Fibroblast of peridontal ligament (primary cell): ENCODE measurements around the gene LITAF.

ENCODE experiments used
- DNase-seq: peaks from one replicate; pipeline ENCODE4 v3.0.0-alpha.2; 2010; ENCODE audit errors: extremely low read depth

LITAF gene

GRCh38 chr16:11551842-11552241, 34.9 kb downstream of the LITAF start:
- no peak for DNase-seq

DNA sequence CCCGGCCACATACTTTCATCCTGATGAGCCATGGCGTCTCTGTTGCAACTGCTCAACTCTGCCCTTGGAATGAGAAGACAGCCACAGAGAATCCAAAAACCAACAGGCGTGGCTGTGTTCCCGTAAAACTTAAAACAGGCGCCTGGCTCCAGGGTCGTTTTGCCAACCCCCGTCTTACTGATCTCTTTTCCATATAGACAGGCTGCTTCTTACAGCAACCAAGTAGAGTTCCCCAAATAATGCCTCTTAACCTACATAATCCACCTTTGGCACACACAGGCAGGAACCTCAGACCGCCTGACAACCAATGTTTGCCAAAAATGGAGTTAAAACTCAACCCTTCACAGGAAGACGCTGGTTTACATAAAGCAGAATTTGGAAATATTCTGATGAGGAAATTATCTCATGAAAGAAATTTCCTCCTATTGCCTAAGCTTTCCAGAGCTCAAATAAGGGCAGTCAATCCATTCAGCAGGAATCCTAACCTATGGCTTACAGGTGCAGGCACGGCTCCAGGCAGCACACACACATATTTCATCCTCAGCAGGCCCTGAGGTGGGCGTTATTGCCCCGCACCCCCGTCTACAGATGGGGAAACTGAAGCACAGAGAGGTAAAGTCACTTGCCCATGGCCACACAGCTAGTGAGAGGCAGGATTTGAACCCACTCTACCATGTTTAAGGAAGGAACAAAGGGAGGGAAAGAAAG, 35.8 kb downstream of the LITAF start:
- DNase-seq: no peak

- DNase-seq: no peak
Measured at GRCh38 chr16:11547118-11547916, 39.4 kb downstream of the LITAF start.

GRCh38 chr16:11546608-11547061, 40.1 kb downstream of the LITAF start:
- peak; percentile 91 for DNase-seq

GRCh38 chr16:11543661-11544393, 42.9 kb downstream of the LITAF start:
- DNase-seq: no peak

- peak; percentile 68 for DNase-seq
Measured at GRCh38 chr16:11542069-11542744, 44.5 kb downstream of the LITAF start.

DNA sequence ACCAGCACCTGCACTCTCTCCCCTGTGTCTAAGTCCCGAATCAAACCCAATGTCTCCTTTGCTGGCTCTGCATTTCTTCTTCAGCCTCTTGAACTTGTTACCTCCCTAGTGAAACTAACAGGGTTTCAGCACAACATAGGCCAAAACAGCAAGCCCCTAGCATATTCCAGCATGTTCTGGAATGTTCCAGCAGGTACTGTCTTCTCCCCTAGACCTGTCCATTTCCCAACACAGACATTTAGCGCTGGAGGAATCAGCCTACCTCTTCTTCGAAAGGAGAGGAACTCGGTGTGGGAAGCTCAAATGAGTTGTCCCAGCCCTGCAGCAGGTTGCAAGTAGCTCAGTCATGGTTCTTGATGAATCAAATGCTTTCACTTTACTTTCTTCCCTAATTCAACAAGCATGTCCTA, 47.1 kb downstream of the LITAF start:
- no peak for DNase-seq

DNA sequence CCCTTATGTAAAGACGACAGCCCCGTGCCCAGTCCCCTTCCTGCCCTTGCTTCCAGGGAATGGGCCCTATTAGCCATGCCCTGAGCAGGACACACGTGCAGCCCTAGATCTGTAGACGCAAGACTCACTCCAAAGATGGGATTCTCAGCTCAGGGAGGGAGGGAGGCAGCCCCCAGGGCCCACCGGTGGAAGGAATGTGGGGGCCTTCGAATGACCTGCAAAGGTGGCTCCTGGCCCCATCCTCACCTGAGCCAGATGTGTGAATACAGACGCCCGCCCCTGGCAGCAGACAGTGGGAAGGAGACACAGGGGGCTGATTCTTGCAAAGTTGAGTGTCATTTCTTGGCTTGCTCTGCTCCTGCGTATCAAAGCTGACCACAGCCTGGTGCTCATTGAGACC, 47.8 kb downstream of the LITAF start:
- no peak for DNase-seq

DNA sequence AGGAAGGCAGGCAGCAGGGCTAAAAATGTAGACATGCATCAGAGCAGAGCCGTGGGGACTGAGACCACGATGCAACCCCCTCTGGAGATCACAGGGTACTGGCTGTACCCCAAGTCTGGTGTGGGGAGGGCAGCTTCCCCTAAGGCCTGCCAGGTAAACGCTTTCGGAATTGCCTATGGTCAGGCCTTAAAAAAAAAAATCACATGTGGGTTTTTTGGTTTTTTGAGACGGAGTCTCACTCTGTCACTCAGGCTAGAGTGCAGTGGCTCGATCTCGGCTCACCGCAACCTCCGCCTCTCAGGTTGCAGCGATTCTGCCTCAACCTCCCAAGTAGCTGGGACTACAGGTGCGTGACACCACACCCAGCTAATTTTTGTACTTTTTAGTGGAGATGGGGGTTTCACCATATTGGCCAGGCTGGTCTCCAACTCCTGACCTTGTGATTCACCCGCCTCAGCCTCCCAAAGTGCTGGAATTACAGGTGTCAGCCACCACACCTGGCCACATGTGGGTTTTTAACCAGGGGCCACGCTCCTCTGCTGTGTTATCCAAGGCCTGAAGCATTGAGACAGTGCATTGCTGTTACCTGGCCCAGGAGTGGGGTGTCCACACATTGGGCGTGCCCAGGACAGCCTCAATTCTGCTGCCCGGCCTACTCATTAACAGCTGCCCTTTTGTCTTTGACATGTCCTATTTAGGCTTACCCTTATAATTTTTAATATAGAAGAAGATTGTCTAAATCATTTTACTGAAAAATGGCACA, 50.4 kb downstream of the LITAF start:
- no peak for DNase-seq

- no peak for DNase-seq
Measured at GRCh38 chr16:11535494-11535893, 51.2 kb downstream of the LITAF start.

DNA sequence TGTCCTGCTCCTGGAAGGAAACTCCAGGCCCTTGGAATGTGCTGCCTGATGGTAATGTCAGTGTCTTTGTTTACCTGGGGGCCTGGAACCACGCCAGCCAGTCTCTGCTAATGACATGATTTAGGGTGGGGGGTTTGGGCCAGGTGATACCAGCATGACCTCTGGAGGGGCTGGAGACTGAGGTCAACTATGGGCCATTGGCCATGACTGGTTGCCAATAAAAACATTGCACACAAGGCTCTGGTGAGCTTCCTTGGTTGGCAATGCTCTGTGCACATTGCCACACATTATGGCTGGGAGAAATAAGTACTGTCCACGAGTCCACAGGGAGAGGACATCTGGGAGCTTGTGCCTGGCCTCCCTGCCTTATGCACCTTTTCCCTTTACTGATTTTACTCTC, 52.5 kb downstream of the LITAF start:
- peak; percentile 31 for DNase-seq

GRCh38 chr16:11533588-11533987, 53.1 kb downstream of the LITAF start:
- no peak for DNase-seq

DNA sequence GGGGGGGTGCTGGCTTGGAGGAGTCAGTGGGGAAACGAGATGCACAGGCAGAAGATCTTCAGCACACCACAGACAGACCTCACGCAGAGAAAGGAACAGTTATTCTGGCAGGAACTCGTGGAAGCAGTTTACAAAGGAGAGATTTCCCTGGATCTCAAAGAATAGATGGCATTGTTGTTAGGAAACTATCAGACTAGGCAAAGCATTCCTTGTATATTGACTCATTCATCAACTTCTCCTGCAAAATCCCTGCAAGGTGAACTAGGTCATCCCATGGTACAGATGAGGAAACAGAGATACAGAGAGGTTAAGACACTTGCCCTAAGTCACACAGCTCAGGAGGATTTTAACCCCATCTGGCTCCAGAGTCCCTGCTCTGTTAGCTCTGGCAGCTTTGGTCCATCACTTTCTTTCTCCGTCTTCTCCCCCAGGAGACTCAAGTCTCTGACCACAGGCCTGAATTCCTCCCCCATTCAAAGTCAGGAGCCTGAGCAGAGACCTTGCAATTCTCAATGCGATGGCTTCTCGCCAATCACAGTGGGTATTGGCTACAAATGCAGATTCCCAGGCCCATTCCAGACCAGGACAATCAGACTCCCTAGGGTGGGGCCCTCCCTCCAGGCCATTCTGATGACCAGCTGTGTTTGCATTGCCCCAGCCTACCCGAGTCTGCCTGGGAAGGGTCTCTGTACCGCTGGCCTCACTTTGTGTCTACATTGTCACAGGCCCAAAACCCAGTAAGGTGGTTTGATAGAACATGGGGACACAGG, 56.4 kb downstream of the LITAF start:
- DNase-seq: no peak

DNA sequence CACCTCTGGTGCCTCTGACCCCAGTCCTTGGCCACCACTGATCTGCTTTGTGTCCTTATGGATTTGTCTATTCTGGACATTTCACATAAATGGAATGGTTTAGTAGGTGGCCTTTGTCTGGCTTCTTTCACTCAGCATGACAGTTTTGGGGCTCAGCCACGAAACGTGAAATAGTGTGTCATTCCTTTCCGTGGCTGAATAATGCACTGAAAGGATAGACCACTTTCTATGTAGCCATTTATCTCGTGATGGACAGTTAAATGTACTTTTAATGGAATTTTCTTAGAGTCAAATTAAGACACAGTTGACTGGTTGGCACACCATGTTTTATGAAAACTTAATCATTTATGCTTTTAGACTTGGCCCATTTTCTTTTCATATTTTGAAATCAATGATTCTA, 57.4 kb downstream of the LITAF start:
- DNase-seq: no peak

DNA sequence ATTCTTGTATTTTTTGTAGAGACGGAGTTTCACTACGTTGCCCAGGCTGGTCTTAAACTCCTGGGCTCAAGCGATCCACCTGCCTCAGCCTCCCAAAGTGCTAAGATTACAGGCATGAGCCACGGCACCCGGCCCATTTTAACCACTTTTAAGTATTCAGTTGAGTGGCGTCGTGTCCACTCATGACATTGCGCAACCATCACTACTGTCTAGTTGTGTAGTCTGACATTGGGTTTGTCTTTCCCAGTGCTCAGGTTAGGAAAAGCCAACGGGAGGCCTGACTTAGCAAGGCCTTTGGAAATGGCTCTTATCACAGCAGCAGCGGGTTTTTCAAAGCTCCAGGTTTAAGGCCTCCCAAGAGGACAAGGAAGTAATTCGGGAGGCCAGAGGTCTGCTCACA, 58.7 kb downstream of the LITAF start:
- no peak for DNase-seq

DNA sequence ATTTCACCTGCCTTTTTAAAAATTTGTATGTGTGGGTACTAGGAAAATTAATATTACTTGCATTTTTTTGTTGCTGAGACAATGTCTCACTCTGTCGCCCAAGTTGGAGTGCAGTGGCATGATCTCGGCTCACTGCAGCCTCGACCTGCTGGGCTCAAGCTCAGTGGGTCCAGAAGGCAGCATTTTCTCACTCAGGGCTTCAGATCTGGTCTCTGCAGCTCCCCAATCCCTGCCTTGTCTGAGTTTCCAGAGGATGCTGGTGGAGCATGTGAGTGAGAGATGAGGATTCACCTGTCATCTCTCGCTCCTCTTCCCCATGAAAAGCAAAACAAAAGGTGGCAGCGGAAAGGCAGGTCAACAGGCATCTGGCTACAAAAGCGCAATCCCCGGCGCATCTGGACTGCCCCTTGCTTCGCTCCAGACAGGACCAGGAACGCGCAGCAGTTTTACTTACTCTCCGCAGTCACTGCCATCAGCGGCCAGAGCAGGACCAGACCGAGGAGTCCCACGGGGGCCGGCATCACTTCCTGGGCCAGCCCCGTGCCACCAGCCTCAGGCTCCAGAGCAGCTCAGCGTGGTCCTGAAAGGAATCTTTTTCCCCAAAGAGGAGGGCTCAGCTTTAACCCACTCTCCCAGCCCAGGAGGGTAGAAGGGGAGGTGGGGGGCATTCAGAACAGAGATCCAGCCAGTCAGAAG, 59.9 kb downstream of the LITAF start:
- no peak for DNase-seq

DNA sequence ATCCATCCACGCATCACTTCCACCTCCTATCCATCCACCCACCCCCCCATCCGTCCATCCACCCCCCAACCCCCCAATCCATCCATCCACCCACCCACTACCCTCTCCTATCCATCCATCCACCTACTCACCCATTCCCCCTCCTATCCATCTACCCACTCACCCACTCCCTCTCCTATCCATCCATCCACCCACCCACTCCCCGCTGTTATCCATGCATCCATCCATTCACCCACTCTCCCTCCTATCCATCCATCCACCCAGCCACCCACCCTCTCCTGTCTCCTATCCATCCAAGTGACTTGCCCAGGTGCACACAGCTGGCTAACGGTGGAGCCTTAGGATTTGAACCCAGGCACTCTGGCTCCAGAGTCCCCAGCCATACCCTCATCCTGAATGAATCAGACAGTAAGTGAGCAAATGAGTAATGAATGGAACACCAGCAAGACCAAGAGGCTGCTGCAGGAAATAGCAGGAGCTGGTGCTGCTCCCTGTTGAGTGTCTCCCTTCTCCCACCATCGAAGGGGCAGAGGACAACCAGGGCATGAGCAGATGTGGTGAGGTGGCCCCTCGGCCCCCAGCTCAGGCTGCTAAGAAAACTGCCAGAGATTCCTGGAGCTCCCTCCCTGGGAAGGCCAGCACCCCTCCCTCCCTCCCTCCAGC, 62.5 kb downstream of the LITAF start:
- DNase-seq: no peak

DNA sequence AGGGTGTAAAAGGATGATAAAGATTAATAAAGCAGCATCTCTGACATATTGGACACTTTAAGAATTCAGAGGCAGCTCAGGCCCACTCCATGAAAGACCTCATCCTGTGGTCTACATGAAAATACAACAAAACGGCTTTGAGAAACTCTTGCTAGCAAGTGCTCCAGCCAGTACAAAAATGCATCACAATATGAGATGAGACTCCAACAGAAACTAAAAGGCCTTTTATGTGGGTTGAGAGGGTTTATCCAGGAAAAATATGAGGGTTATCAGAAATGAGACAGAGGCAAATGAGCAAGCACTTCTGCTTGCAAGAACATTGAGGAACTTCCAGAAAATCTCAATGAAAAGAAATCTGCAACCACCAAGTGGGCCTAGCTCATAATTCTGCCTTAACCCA, 65.7 kb downstream of the LITAF start:
- DNase-seq: no peak

- no peak for DNase-seq
Measured at GRCh38 chr16:11520442-11520841, 66.3 kb downstream of the LITAF start.
